ENCODE results near the gene OTULINL. TPM values are rescaled to one million over a fixed set of nuclear protein-coding genes. Genes with fewer than 3 reads are reported as not detected.

Gene OTULINL
- total and polyA plus RNA-seq, 2 of the 8 experiments (the other 6 are each of a cell fraction or from before 2014, with no cell fraction given): 3.1 to 8.3 TPM

- POLR2A ChIA-PET (ENCODE audit: partially characterized antibody): no interaction called here
- Histone ChIP-seq H3K27me3 (replicated peaks in 1 of 4; ENCODE audit: control insufficient read depth in 3 of 4, extremely low read depth in 1 of 4, insufficient read depth in 3 of 4, low read length in 3 of 4) (no peaks in the 10 kb centered on the region), H2BK5ac (ENCODE audit: low read depth, low read length) (no peak overlapping the region), H2BK20ac (ENCODE audit: low read length) (no peak overlapping the region), H4K91ac (replicated peaks; ENCODE audit: insufficient read length, low read length) (no peak overlapping the region), H3K23me2 (ENCODE audit: low read depth, low read length) (no peaks in the 10 kb centered on the region), H2BK120ac (replicated peaks; ENCODE audit: low read depth, low read length) (no peak overlapping the region), H3K27ac (ENCODE audit: low read depth, low read length) (no peak overlapping the region), H2BK15ac (ENCODE audit: low read length) (no peak overlapping the region), H3K56ac (replicated peaks; ENCODE audit: insufficient read length, low read depth, low read length) (no peak overlapping the region), H2BK12ac (ENCODE audit: low read depth, low read length) (no peak overlapping the region), H3K4me1 (replicated peaks in 1 of 4; ENCODE audit: control insufficient read depth in 3 of 4, insufficient read depth in 4 of 4, low read length in 3 of 4) (no peaks in the 10 kb centered on the region; a peak in 1 of 7 replicates), H3K14ac (ENCODE audit: insufficient read length) (no peak overlapping the region), H4K8ac (ENCODE audit: extremely low read depth, insufficient read depth, low read length) (no peak overlapping the region), H4K20me1 (replicated peaks in 1 of 2; ENCODE audit: control insufficient read depth in 1 of 2, insufficient read depth in 2 of 2, low read length in 2 of 2) (no peaks in the 10 kb centered on the region), H3K79me1 (ENCODE audit: low read depth, low read length) (no peaks in the 10 kb centered on the region), H3K4me3 (ENCODE audit: extremely low read depth in 1 of 4, insufficient read depth in 2 of 4, low read depth in 3 of 4, low read length in 4 of 4) (no peak overlapping the region), H3K4ac (replicated peaks; ENCODE audit: insufficient read length, low read depth, low read length) (no peak overlapping the region), H3K9me3 (ENCODE audit: insufficient read depth in 2 of 2, low read depth in 1 of 2, low read length in 1 of 2) (no peaks in the 10 kb centered on the region), H3K79me2 (ENCODE audit: control insufficient read depth in 1 of 2, insufficient read depth in 2 of 2, low read length in 2 of 2) (no peaks in the 10 kb centered on the region), H3K18ac (ENCODE audit: extremely low read depth, low read length) (no peak overlapping the region), H3K9ac (replicated peaks in 1 of 4; ENCODE audit: extremely low read depth in 1 of 4, low read depth in 3 of 4, low read length in 3 of 4) (no peak overlapping the region), H2AFZ (ENCODE audit: low read length) (no peak overlapping the region), H2AK5ac (ENCODE audit: low read depth, low read length) (no peak overlapping the region), H3K36me3 (ENCODE audit: control insufficient read depth in 2 of 4, insufficient read depth in 4 of 4, low read length in 3 of 4) (no peaks in the 10 kb centered on the region), H3K23ac (ENCODE audit: insufficient read length) (no peak overlapping the region), H4K5ac (ENCODE audit: insufficient read length, low read depth, low read length) (no peak overlapping the region), H3K4me2 (ENCODE audit: insufficient read depth in 1 of 2, low read depth in 2 of 2, low read length in 2 of 2) (no peak overlapping the region)
- DNase-seq (ENCODE audit: low read depth in 1 of 2, low spot score in 2 of 2) (no peak), FAIRE-seq (no peak)
- 84% methylated on average over 3 of the region's 3 CpGs; no CpG with 5 or more reads in 1 of the 2 experiments for WGBS, 2 experiments (ENCODE audit: extremely low coverage in 1 of 2, insufficient coverage in 1 of 2, insufficient read length in 1 of 2, insufficient replicate concordance in 2 of 2, low coverage in 1 of 2, low lambda C conversion rate in 2 of 2, missing lambda C conversion rate in 1 of 2)
- TF ChIP-seq GTF2F1 (IDR thresholded peaks at IDR 0.05; ENCODE audit: borderline replicate concordance, low read depth, low read length): no peak
- no peak for TF ChIP-seq TAF7 (optimal IDR thresholded peaks at IDR 0.05; ENCODE audit: borderline replicate concordance, low read depth, low read length)
- no peak for TF ChIP-seq RNF2 (IDR thresholded peaks at IDR 0.05; ENCODE audit: borderline replicate concordance, low read depth, low read length, missing control alignments, poor library complexity, severe bottlenecking)
- CTCF ChIA-PET (ENCODE audit: partially characterized antibody): no interaction called here
Observed at GRCh38 chr5:14595189-14595588, 13.6 kb downstream of the OTULINL start.

All from H1 (cell line).